Psoas muscle (tissue), 8 donors: ENCODE measurements around the gene NINJ1. TPM values are rescaled to one million over a fixed set of nuclear protein-coding genes. Genes with fewer than 3 reads are reported as not detected.

Source experiments
- ATAC-seq, 4 donors: fragments of 200-7000 bp; cut with Tn5 transposase; one replicate each; pipeline ENCODE4 v1.9.1; 2020; ENCODE audit warnings: moderate library complexity in 3 of 4, mild to moderate bottlenecking in 2 of 4
- DNase-seq, 2 donors: peaks; one replicate each; pipeline ENCODE4 v3.0.0-alpha.2; 2020
- H3K27ac ChIP-seq: fragments of 200-600 bp; one replicate; pipeline ENCODE4 v1.8.0; 2022
- H3K27me3 ChIP-seq, 3 donors: fragments of 200-600 bp in 1 of 3; one replicate each; pipeline versions ENCODE4 v1.6.1 to v1.8.0; 2013 to 2022; ENCODE audit warnings: low read length in 2 of 3, mild to moderate bottlenecking in 2 of 3, moderate library complexity in 1 of 3; ENCODE audit not compliant: insufficient read depth in 3 of 3
- H3K36me3 ChIP-seq, 2 donors: fragments of 200-600 bp in 1 of 2; one replicate each; pipeline versions ENCODE4 v1.6.1 to v1.8.0; 2013 to 2022; ENCODE audit warnings: low read depth in 1 of 2, mild to moderate bottlenecking in 1 of 2, moderate library complexity in 1 of 2; ENCODE audit not compliant: insufficient read depth in 1 of 2
- H3K4me1 ChIP-seq: fragments of 200-600 bp; one replicate; pipeline ENCODE4 v1.8.0; 2022
- H3K4me3 ChIP-seq: fragments of 200-600 bp; one replicate; pipeline ENCODE4 v1.8.0; 2022; ENCODE audit warnings: mild to moderate bottlenecking
- H3K9me3 ChIP-seq: fragments of 200-600 bp; one replicate; pipeline ENCODE4 v1.8.0; 2022
- CTCF ChIP-seq: fragments of 200-600 bp; IDR thresholded peaks from one replicate; pipeline ENCODE4 v1.8.0; 2022; ENCODE audit warnings: antibody characterized with exemption
- WGBS, 3 donors: extraction: QIAGEN DNeasy Blood & Tissue Kit; methylation state at CpG; one replicate each; pipeline versions ENCODE4 v1.1.6 to v1.1.7; 2013; 5-methylcytosine and 5-hydroxymethylcytosine counted together
- intact Hi-C, 2 donors: fragments of 100-400 bp; cut with DNase I; formaldehyde crosslinking; loops; one replicate each; pipeline versions ENCODE4 v1.11.0 to v1.14.2; 2022
- polyA plus RNA-seq, 3 donors: library from polyadenylated mRNA; stranded (reverse); fragments of 200-250 nt; gene quantifications; one replicate each; pipeline ENCODE4 v1.2.3, GENCODE V29; 2013
- total RNA-seq, 4 donors: library from RNA; stranded (reverse); fragmentation: NEBNext Ultra II Directional in 2 of 4; extraction: Animal tissue kit (Norgen Biotek cat#: 25700) in 2 of 4; gene quantifications; one replicate each; pipeline versions ENCODE4 v1.2.1 to v1.2.4, GENCODE V29; 2021 to 2023
- donor health status: healthy with polysubstance abuse.
- donor health status: DM: no; HTN: no; CAD: no; lungs with moderate emphysema.
- donor health status: Bipolar disorder and iron deficiency.
- donor health status: healthy.
- donor health status: DM: yes; HTN: yes; CAD: no.
- donor health status: DM: no; HTN: no; CAD: no.
- donor health status: DM: no; HTN: no; CAD: no.
- donor health status: DM: yes; HTN: yes; CAD: no.

Gene NINJ1
- total and polyA plus RNA-seq, 7 donors: 17.8 to 40.1 (median 21.3) TPM

- Histone ChIP-seq H3K27me3 (no peaks in the 10 kb centered on the region), H3K27ac (no peak overlapping the region), H3K9me3 (no peaks in the 10 kb centered on the region), H3K36me3 (no peaks in the 10 kb centered on the region), H3K4me3 (no peak overlapping the region), H3K4me1 (no peaks in the 10 kb centered on the region)
- intact Hi-C loops: no loop called here
- DNase-seq (no peak), ATAC-seq (no peak)
- 80 to 82% (median 82%) methylated on average over 3 of the region's 3 CpGs for WGBS, 3 donors
- no peak for TF ChIP-seq CTCF
These were observed 52.1 kb downstream of the NINJ1 start for GRCh38 chr9:93081931-93082330.

DNA sequence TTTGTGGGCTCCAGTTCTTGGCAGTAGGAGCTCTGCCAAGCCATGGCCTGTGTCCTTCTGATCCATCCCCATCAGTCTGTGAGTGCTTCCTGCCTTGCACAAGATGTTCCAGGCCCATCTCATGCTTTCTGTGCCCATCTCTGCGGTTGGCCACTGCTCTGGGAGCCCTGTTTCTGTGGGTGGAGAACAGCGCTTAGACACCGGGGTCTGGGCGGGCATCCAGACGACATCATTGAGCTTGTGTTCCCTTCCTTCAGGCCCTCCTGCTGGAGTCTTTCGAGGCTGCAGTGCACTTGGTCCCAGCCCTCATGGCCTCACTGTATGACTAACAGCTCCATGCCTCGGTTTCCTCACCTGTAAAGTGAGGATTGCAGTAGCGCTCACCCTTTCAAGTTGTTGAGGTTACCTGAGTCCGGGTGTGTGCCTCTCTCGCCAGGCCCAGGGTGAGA, 52.9 kb downstream of the NINJ1 start:
- H3K9me3 ChIP-seq: no peaks in the 10 kb centered on the region
- no peak overlapping the region for H3K4me3 ChIP-seq
- H3K4me1 ChIP-seq: no peaks in the 10 kb centered on the region
- no peak for ATAC-seq
- no peak for DNase-seq
- no peaks in the 10 kb centered on the region for H3K36me3 ChIP-seq
- no peaks in the 10 kb centered on the region for H3K27me3 ChIP-seq
- 72 to 79% (median 76%) methylated on average over 10 of the region's 10 CpGs for WGBS, 3 donors
- no peak overlapping the region for H3K27ac ChIP-seq
- no peak for TF ChIP-seq CTCF
- intact Hi-C loops: no loop called here

DNA sequence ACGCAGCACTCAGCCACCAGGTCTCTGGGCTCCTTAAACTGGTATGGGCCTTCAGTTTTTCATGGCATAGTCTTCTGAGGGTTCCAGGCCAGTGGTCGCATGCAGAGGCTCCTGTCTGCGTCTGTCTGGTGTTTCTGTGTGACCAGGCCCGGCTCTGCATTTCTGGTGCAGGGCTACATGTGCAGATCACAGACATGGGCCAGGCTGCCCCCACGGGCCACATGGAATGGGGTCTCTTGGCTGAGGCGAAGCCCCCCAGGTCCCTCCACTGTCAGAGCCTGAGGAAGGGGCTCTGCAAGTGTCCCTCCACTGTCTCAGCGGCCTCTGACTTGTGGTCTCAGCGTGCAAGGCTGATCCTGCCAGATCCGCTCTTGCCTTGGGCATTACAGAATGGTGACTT, 53.6 kb downstream of the NINJ1 start:
- WGBS, 3 donors: 86 to 94% (median 94%) methylated on average over 9 of the region's 9 CpGs

DNA sequence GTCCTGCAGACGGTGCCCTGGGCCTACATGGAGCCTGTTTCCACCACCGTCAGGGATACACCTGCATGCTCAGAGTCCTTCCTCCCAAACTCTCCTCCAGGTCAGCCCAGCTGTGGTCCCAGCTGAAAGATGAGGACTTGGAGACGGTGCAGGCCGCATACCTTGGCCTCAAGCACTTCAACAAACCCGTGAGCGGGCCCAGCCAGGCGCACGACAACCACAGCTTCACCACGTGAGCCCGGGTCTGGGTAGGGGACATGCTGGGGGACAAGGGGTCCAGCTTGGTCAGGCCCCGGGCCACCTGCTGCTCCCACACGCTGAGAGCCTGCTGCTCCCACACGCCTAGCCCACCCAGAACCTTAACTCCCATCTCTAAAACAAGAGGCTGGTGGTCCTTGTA, 54.7 kb downstream of the NINJ1 start:
- Histone ChIP-seq H3K36me3 (no peaks in the 10 kb centered on the region), H3K9me3 (no peaks in the 10 kb centered on the region), H3K4me3 (no peak overlapping the region), H3K27me3 (no peaks in the 10 kb centered on the region), H3K27ac (no peak overlapping the region), H3K4me1 (no peaks in the 10 kb centered on the region)
- no peak for TF ChIP-seq CTCF
- intact Hi-C loops: no loop called here
- DNase-seq (no peak), ATAC-seq (no peak)
- 86 to 93% (median 91%) methylated on average over 13 of the region's 13 CpGs for WGBS, 3 donors

More for the DNA sequence above, 53.6 kb downstream of the NINJ1 start:
- TF ChIP-seq CTCF: no peak
- no peaks in the 10 kb centered on the region for H3K27me3 ChIP-seq
- intact Hi-C loops: no loop called here
- no peaks in the 10 kb centered on the region for H3K9me3 ChIP-seq
- H3K27ac ChIP-seq: no peak overlapping the region
- no peak for DNase-seq
- H3K4me3 ChIP-seq: no peak overlapping the region
- no peaks in the 10 kb centered on the region for H3K4me1 ChIP-seq
- H3K36me3 ChIP-seq: no peaks in the 10 kb centered on the region
- no peak for ATAC-seq

DNA sequence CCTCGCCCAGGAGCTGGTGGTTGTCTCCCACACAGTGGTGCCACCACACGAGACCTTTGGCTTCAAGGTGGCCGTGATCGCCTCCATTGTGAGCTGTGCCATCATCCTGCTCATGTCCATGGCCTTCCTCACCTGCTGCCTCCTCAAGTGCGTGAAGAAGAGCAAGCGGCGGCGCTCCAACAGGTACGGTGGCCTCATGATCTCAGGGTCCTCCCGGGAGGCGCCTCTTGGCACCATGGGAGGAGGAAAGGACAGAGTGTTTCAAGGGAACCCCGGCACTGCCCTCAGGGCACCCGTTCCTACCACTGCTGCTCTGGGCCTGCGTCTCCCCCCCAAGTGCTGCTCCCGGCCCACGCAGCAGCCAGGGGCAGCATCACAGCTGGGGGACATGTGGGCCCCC, 56.2 kb downstream of the NINJ1 start:
- DNase-seq (no peak), ATAC-seq (no peak)
- intact Hi-C loops: no loop called here
- Histone ChIP-seq H3K4me1 (no peaks in the 10 kb centered on the region), H3K27ac (no peak overlapping the region), H3K27me3 (no peaks in the 10 kb centered on the region), H3K9me3 (no peaks in the 10 kb centered on the region), H3K4me3 (no peak overlapping the region), H3K36me3 (no peaks in the 10 kb centered on the region)
- no peak for TF ChIP-seq CTCF
- 95 to 97% (median 96%) methylated on average over 16 of the region's 16 CpGs for WGBS, 3 donors
